Keratinocyte (primary cell): ENCODE results near the gene TNFAIP8L2. TPM values are rescaled to one million over a fixed set of nuclear protein-coding genes. Genes with fewer than 3 reads are reported as not detected.

Experiments used
- DNase-seq: peaks from one replicate; pipeline ENCODE4 v3.0.0-alpha.2; 2011; ENCODE audit warnings: low read depth, missing footprints, low spot score
- FAIRE-seq: peaks from 2 replicates; lab custom pipeline; 2011; peaks lifted over from hg19 to GRCh38; lab: Jason Lieb, UNC
- H2AFZ ChIP-seq: 2 replicates; pipeline ENCODE4 v1.6.0; 2012; ENCODE audit warnings: low read length, control low read depth, inconsistent platforms; ENCODE audit not compliant: control insufficient read depth
- H3K27ac ChIP-seq: 2 replicates; pipeline ENCODE4 v1.5.1; 2011; ENCODE audit warnings: low read length; ENCODE audit not compliant: control insufficient read depth, insufficient read depth
- H3K27me3 ChIP-seq: 3 replicates; pipeline ENCODE4 v1.6.0; 2011; ENCODE audit warnings: low read length; ENCODE audit not compliant: control insufficient read depth, insufficient read depth; ENCODE audit errors: extremely low read depth
- H3K36me3 ChIP-seq, 2 experiments: 2 replicates in 1 of 2; 3 replicates in 1 of 2; pipeline ENCODE4 v1.5.1; 2011; ENCODE audit warnings: low read length in 2 of 2, mild to moderate bottlenecking in 1 of 2; ENCODE audit not compliant: control insufficient read depth in 2 of 2, insufficient read depth in 2 of 2; ENCODE audit errors: extremely low read depth in 1 of 2
- H3K4me1 ChIP-seq: 3 replicates; pipeline ENCODE4 v1.5.1; 2011; ENCODE audit warnings: low read length; ENCODE audit not compliant: control insufficient read depth, insufficient read depth; ENCODE audit errors: extremely low read depth
- H3K4me2 ChIP-seq: 3 replicates; pipeline ENCODE4 v1.6.0; 2011; ENCODE audit warnings: low read depth, low read length; ENCODE audit not compliant: control insufficient read depth, insufficient read depth; ENCODE audit errors: extremely low read depth
- H3K4me3 ChIP-seq, 3 experiments: fragments of 200-600 bp in 1 of 3; sonication (generic) in 1 of 3; 2 replicates in 2 of 3; 3 replicates in 1 of 3; pipeline ENCODE4 v1.5.1; 2011 to 2016; ENCODE audit warnings: low read length in 3 of 3, mild to moderate bottlenecking in 3 of 3, control low read depth in 2 of 3, inconsistent platforms in 1 of 3, low read depth in 1 of 3, mixed read lengths in 1 of 3, mixed run types in 1 of 3, moderate library complexity in 1 of 3; ENCODE audit not compliant: control insufficient read depth in 2 of 3, insufficient read depth in 2 of 3; ENCODE audit errors: extremely low read depth in 1 of 3
- H3K79me2 ChIP-seq: 2 replicates; pipeline ENCODE4 v1.6.0; 2012; ENCODE audit warnings: low read length; ENCODE audit not compliant: control insufficient read depth, insufficient read depth
- H3K9ac ChIP-seq: 3 replicates; pipeline ENCODE4 v1.6.0; 2011; ENCODE audit warnings: low read length; ENCODE audit not compliant: control insufficient read depth, insufficient read depth; ENCODE audit errors: extremely low read depth
- H3K9me1 ChIP-seq: 3 replicates; pipeline ENCODE4 v1.6.0; 2011; ENCODE audit warnings: low read length; ENCODE audit not compliant: control insufficient read depth, insufficient read depth; ENCODE audit errors: extremely low read depth
- H3K9me3 ChIP-seq: 2 replicates; pipeline ENCODE4 v1.5.1; 2012; ENCODE audit warnings: low read depth, low read length; ENCODE audit not compliant: control insufficient read depth
- H4K20me1 ChIP-seq: 3 replicates; pipeline ENCODE4 v1.6.0; 2011; ENCODE audit warnings: low read length; ENCODE audit not compliant: control insufficient read depth, insufficient read depth; ENCODE audit errors: extremely low read depth
- EZH2 ChIP-seq: IDR thresholded peaks from one replicate; pipeline ENCODE4 v1.6.1; 2012; ENCODE audit warnings: inconsistent platforms, mild to moderate bottlenecking, low read length, moderate library complexity
- dilution Hi-C: fragments of 300-500 bp; cut with MboI; formaldehyde crosslinking; loops from one replicate; pipeline ENCODE4 v1.7.0; 2020; ENCODE audit warnings: low sequenced_read_pairs; ENCODE audit not compliant: extremely low pct_ligation_motif_present
- polyA plus RNA-seq, 5 experiments: library from polyadenylated mRNA; depleted of rRNA in 3 of 5; stranded (reverse) in 3 of 5; stranded (forward) in 1 of 5; unstranded in 1 of 5; fragments of >200 nt; gene quantifications; 1 replicate in 1 of 5; 2 replicates in 3 of 5; 3 replicates in 1 of 5; pipeline versions ENCODE4 v1.2.1 to v1.2.3, GENCODE V29; 2011 to 2012; ENCODE audit warnings: missing spikeins in 2 of 5, low read depth in 1 of 5, low replicate concordance in 1 of 5
- TF ChIP-seq, protein P1 (sequence below), 3 experiments: IDR thresholded peaks in 1 of 3; conservative IDR thresholded peaks in 1 of 3; optimal IDR thresholded peaks in 1 of 3; 2 replicates in 2 of 3; 3 replicates in 1 of 3; pipeline versions ENCODE3 to v1.5.1; 2011; ENCODE audit warnings: low read length in 3 of 3, mild to moderate bottlenecking in 3 of 3, moderate library complexity in 2 of 3, control low read depth in 1 of 3, inconsistent platforms in 1 of 3; ENCODE audit not compliant: insufficient read depth in 2 of 3; ENCODE audit errors: extremely low read depth in 1 of 3

TNFAIP8L2 gene
- polyA plus RNA-seq, 1 donor (not counting 4 experiments of a cell fraction or from before 2014, with no cell fraction given) = not detected

DNA sequence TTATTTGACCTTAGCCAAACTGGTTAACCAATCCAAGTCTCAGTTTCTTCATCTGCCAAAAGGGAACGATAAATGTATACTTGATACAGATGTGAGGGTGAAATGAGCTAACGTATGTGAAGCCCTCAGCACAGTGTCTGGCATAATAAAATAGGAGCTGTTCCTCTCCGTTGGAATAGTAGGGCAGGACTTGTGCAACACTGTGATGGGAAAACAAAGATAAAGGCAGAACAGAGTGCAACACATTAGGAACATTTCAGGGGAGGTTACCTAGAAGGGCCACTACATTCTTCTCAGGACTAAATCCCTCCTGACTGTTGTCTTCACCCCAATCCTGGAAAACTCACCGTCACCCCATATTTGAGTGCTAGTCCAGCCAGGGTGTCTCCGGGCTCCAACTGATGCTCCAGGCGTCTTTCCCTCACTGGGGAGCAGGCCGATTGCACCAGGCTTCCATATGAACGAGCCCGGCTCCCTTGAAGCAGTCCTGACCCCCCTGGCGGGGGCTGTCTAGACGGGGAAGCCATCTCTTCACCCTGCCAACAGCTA is 8.4 kb downstream of the TNFAIP8L2 start:
- peaks cover 18% of the 10 kb centered on the region for H3K79me2 ChIP-seq
- peaks cover 3 to 16% of the 10 kb centered on the region in 2 experiments for H3K36me3 ChIP-seq
- FAIRE-seq = no peak
- no peaks in the 10 kb centered on the region for H3K9me3 ChIP-seq
- peaks cover 2% of the 10 kb centered on the region for H3K9me1 ChIP-seq
- dilution Hi-C loops = no loop called here
- peak overlapping the region; percentile 88 for H2AFZ ChIP-seq
- peak overlapping the region; percentile 88 for H3K9ac ChIP-seq
- H3K4me1 ChIP-seq = peaks cover 12% of the 10 kb centered on the region
- TF ChIP-seq, protein P1, sequence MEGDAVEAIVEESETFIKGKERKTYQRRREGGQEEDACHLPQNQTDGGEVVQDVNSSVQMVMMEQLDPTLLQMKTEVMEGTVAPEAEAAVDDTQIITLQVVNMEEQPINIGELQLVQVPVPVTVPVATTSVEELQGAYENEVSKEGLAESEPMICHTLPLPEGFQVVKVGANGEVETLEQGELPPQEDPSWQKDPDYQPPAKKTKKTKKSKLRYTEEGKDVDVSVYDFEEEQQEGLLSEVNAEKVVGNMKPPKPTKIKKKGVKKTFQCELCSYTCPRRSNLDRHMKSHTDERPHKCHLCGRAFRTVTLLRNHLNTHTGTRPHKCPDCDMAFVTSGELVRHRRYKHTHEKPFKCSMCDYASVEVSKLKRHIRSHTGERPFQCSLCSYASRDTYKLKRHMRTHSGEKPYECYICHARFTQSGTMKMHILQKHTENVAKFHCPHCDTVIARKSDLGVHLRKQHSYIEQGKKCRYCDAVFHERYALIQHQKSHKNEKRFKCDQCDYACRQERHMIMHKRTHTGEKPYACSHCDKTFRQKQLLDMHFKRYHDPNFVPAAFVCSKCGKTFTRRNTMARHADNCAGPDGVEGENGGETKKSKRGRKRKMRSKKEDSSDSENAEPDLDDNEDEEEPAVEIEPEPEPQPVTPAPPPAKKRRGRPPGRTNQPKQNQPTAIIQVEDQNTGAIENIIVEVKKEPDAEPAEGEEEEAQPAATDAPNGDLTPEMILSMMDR (optimal IDR thresholded peaks at IDR 0.05 in 1 of 3, IDR thresholded peaks at IDR 0.05 in 1 of 3, conservative IDR thresholded peaks at IDR 0.05 in 1 of 3; ENCODE audit: extremely low read depth in 1 of 3, insufficient read depth in 2 of 3, low read length in 3 of 3) = no peak
- no peak for TF ChIP-seq EZH2
- H4K20me1 ChIP-seq = no peaks in the 10 kb centered on the region
- no peaks in the 10 kb centered on the region for H3K27me3 ChIP-seq
- H3K4me2 ChIP-seq = peak overlapping the region; percentile 96
- peak overlapping the region; percentile 65 to 94 (median 68) for H3K4me3 ChIP-seq
- H3K27ac ChIP-seq = peak overlapping the region; percentile 55
- no peak for DNase-seq

DNA sequence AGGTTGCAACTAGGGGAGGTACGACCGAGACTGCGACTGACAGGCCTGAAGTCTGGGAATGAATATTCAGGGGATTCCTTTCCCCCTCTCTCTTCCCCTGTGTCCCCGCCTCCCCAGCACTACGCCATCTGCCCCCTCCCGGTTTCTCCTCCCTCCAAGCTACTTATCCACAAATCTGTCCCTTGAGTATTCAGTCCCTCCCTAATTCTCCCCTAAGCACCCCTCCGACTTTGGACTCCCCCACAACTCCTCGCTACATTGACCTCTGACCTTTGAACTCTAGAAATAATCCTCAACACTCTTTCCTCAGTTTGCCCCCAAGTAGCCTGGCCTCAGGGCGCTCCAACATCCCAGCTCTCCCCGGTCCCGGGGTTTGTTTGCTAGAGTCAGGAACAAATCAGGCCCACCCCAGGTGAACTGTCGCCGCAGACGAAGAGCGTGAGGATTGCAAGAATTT is 8.9 kb downstream of the TNFAIP8L2 start:
- Histone ChIP-seq H3K9me1 (peaks cover 2% of the 10 kb centered on the region), H3K27ac (peak overlapping the region; percentile 55), H3K9me3 (no peaks in the 10 kb centered on the region), H3K4me3 (peak overlapping the region; percentile 65 to 94 (median 68)), H3K79me2 (peaks cover 18% of the 10 kb centered on the region), H4K20me1 (no peaks in the 10 kb centered on the region), H3K9ac (peak overlapping the region; percentile 88), H3K36me3 (peaks cover 3 to 15% of the 10 kb centered on the region in 2 experiments), H3K4me2 (peak overlapping the region; percentile 96), H3K27me3 (no peaks in the 10 kb centered on the region), H3K4me1 (peaks cover 12% of the 10 kb centered on the region), H2AFZ (peak overlapping the region; percentile 88)
- TF ChIP-seq EZH2 = no peak
- TF ChIP-seq, protein P1 (optimal IDR thresholded peaks at IDR 0.05 in 1 of 3, IDR thresholded peaks at IDR 0.05 in 1 of 3, conservative IDR thresholded peaks at IDR 0.05 in 1 of 3; ENCODE audit: extremely low read depth in 1 of 3, insufficient read depth in 2 of 3, low read length in 3 of 3) = no peak
- FAIRE-seq (peak; percentile 52), DNase-seq (no peak)
- dilution Hi-C loops = no loop called here
